Measurements from ENCODE around the gene NME3.

The NME3 gene

GRCh38 chr16:1721372-1721771 lies 50.0 kb downstream of the NME3 start:
- no peak for DNase-seq
